TTC549 (cell line): ENCODE measurements around the gene HES5.

Source experiments
- FAIRE-seq: peaks from 2 replicates; lab custom pipeline; 2012; peaks lifted over from hg19 to GRCh38; lab: Jason Lieb, UNC

The HES5 gene

GRCh38 chr1:2514863-2515762 lies 14.9 kb downstream of the HES5 start:
- FAIRE-seq: no peak

GRCh38 chr1:2513939-2514652 lies 16.0 kb downstream of the HES5 start:
- FAIRE-seq: no peak

GRCh38 chr1:2512862-2513421 lies 17.1 kb downstream of the HES5 start:
- FAIRE-seq: no peak

GRCh38 chr1:2510366-2511155 lies 19.5 kb downstream of the HES5 start:
- no peak for FAIRE-seq

- no peak for FAIRE-seq
Observed at GRCh38 chr1:2509589-2509988, 20.5 kb downstream of the HES5 start.

- no peak for FAIRE-seq
Observed at GRCh38 chr1:2508751-2509150, 21.3 kb downstream of the HES5 start.

- FAIRE-seq: no peak
Observed at GRCh38 chr1:2508180-2508579, 21.9 kb downstream of the HES5 start.

- FAIRE-seq: no peak
Observed at GRCh38 chr1:2507744-2508155, 22.3 kb downstream of the HES5 start.

GRCh38 chr1:2506901-2507565 lies 23.0 kb downstream of the HES5 start:
- no peak for FAIRE-seq

- FAIRE-seq: no peak
Observed at GRCh38 chr1:2506007-2506860, 23.8 kb downstream of the HES5 start.

GRCh38 chr1:2505461-2505994 lies 24.5 kb downstream of the HES5 start:
- no peak for FAIRE-seq

GRCh38 chr1:2504949-2505272 lies 25.2 kb downstream of the HES5 start:
- no peak for FAIRE-seq

GRCh38 chr1:2504225-2504948 lies 25.7 kb downstream of the HES5 start:
- no peak for FAIRE-seq

- FAIRE-seq: no peak
Observed at GRCh38 chr1:2503554-2504224, 26.4 kb downstream of the HES5 start.

GRCh38 chr1:2502661-2503553 lies 27.2 kb downstream of the HES5 start:
- no peak for FAIRE-seq

- no peak for FAIRE-seq
Observed at GRCh38 chr1:2502210-2502609, 27.9 kb downstream of the HES5 start.

- FAIRE-seq: no peak
Observed at GRCh38 chr1:2501820-2502119, 28.3 kb downstream of the HES5 start.

- FAIRE-seq: no peak
Observed at GRCh38 chr1:2501041-2501819, 28.8 kb downstream of the HES5 start.
